T-helper 2 cell treated with Interferon-gamma antibody and Interleukin-4, amounts not matched to agents 100 ng/mL and 5 ng/mL, for 36 hours (primary cell): ENCODE data around the gene ADPRS. TPM values are rescaled to one million over a fixed set of nuclear protein-coding genes. Genes with fewer than 3 reads are reported as not detected.

Experiments
- intact Hi-C: fragments of 100-400 bp; cut with micrococcal nuclease; formaldehyde crosslinking; loops from one replicate; pipeline ENCODE4 v1.15.1; 2023
- total RNA-seq: library from RNA; stranded (reverse); gene quantifications from 2 replicates; pipeline ENCODE4 v1.2.3, GENCODE V29; 2022

ADPRS gene
- total RNA-seq, 1 donor from 2014 or later, result 22.5 TPM

- intact Hi-C loops, result no loop called here
Measured at GRCh38 chr1:36107394-36107793, 18.7 kb downstream of the ADPRS start.

DNA sequence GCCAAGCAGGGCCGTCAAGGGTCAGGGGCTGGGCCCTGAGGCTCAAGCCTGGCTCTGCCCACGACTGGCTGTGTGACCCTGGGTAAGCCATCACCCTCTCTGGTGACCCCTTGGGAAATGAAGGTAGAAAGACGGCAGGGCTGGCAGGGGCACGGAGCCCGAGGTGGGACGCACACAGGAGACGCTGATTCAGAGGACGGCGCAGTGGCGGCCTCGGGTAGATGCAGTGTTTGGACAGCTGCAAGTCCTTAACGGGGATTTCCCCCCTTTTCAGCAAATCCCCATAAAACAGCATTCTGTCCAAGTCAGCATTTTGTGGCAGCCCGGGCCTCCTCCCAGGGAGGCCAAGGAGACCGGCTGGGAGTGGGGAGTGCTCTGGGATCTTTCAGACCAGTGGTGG is 19.6 kb downstream of the ADPRS start:
- intact Hi-C loops, result no loop called here

DNA sequence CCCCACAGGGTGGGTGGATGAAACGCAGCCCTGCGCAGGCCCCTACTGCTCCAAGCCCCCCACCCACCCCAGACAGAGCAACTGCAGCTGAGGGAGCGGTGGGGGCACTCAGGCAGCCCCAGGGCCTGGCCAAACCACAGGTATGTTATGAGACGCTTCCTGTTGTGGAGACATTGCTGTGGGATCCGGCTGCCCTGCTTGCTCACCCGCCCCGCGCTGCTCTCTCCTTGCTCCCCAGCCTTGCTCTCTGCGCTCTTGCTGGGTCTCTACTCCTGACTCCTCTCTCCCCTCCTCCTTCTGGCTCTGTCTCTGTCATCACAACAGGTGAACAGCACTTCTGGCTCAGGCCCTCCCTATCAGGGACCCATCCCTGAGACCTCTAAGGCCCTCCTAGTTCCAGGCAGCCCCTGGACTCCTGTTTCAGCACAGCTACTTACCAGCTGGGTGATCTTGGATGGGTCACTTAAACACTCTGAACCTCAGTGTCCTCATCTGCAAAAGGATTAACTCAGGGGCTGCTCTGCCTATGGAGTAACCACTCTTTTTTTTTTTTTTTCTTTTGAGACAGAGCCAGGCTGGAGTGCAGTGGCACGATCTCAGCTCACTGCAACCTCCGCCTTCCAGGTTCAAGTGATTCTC is 20.5 kb downstream of the ADPRS start:
- intact Hi-C loops, result no loop called here

DNA sequence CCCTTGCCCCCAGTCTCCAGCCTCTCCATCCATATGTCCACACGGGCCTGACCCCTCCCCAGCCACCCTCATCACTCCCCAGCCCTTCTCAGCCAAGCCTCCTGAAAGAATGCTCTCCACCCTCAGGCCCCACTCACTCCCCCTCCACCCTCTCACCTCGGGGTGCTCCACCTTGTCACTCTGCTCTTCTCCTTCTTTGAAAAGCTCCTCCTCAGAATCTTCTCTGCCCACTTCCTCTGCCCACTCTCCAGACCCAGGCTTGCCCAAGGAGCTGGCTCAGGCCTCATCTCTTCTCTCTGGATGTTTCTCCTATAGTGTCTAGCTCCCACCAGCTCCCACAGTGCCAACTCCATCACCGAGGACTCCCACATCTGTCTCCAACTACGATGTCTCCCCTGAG is 22.5 kb downstream of the ADPRS start:
- intact Hi-C loops, result no loop called here

GRCh38 chr1:36112823-36113222 is 24.1 kb downstream of the ADPRS start:
- intact Hi-C loops, result no loop called here

GRCh38 chr1:36114371-36114770 is 25.7 kb downstream of the ADPRS start:
- intact Hi-C loops, result no loop called here

DNA sequence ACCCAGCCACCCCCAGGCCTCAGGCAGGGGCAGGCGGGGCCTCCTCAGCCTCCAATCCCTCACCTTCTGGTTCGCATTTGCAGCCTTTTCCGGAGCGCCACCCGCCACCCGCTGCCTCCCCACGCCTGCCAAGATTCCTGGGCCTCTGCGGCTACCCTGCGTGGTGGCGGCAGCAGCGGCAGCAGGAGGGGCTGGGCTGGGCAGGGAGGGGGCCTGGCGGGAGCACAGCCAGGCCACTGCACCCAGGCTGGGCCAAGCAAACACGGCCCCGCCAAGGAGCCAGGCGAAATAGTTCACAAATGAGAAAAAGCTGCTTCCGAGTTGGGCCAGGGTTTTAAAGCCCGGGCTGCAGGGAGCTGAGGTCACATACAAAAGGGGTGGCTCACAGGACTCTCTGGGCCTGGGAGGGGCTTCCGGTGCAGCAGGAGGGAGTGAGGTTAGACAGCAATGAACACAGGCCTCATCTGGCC is 26.5 kb downstream of the ADPRS start:
- intact Hi-C loops, result no loop called here

DNA sequence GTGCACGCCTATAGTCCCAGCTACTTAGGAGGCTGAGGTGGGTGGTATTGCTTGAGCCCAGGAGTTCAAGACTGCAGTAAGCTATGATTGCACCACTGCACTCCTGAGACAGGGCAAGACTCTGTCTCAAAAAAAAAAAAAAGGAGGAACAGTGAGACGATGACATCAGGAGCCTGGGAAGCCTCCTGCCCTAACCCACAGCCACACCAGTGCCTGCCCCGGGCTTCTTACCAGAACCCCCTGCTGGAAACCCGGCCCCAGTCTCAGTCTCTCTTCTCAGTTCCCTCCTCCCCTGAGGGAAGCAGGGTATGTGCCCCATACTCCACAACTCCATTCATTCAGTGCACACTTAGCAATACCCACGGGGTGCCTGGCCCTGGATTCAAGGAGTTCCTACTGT is 27.2 kb downstream of the ADPRS start:
- intact Hi-C loops, result no loop called here

DNA sequence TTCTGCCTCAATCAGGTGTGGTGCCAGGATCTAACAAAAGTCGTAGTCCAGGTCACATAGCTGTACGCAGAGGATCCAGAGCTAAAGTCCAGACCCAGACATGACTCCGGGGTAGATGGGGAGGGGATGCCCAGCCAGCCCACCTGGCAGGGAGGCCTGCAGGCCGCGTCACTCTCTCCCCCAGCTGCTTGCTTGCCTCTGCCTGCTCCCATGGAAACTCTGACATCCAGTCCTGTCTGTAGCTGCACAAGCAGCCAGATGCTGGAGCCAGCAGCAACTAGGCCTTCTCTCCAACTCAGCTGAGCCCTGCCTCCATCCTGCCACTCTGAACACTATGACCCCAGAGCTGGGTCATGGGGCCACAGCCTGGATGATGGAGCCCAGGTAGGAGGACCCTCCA is 28.2 kb downstream of the ADPRS start:
- intact Hi-C loops, result no loop called here

DNA sequence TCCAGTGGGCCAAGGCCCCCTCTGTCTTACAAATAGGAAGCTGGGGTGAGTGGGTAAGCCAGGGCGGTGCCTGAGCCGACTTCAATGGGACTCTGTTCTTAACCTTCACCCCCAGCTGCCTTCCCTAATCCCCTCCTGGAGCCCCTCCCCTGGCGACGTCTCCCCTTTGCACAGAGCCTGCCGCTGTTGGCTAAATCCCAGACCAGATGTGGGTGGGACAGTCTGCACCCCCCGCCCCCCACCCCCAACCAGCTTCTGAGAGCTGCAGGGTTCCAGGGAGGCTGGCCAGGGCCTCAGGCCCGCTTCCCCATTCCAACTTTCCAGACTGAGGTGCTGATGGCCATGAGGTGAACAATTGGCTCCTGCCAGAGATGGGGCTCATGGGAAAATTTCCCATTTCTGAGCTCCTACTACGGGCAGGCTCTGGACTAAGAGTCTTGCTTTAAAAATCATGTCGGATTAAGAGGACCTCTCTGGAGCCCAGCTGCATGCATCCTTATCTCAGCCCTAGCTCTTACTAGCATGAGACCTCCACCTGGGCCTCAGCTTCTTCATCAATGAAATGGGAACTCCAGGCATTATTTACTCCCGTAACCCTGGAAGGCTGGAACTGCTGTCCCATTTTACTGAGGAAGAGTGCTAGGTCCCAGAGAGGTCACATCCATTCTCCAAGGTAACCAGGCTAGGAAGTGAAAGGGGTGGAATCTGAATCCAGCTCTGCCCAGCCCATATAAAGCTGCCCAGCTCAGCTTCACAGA is 29.9 kb downstream of the ADPRS start:
- intact Hi-C loops, result no loop called here

DNA sequence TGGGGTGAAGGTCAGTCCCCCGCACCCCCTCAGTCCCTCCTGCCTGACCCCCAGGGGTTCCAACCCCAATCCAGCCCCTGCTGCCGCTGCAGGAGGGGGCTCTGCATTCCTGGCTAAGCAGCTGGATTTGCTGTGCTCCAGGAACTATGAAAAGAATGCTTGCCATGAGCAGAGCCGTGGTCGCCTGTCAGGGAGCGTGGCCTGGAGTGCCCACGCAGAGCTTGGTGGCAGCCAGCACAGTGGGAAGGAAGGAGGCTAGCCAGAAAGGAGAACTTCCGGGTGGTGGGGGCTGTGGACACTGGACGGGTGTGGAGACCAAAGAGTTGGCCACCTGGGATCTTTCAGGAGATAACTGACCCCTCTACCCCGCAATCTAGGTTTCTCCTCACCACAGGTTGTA is 30.8 kb downstream of the ADPRS start:
- intact Hi-C loops, result no loop called here

DNA sequence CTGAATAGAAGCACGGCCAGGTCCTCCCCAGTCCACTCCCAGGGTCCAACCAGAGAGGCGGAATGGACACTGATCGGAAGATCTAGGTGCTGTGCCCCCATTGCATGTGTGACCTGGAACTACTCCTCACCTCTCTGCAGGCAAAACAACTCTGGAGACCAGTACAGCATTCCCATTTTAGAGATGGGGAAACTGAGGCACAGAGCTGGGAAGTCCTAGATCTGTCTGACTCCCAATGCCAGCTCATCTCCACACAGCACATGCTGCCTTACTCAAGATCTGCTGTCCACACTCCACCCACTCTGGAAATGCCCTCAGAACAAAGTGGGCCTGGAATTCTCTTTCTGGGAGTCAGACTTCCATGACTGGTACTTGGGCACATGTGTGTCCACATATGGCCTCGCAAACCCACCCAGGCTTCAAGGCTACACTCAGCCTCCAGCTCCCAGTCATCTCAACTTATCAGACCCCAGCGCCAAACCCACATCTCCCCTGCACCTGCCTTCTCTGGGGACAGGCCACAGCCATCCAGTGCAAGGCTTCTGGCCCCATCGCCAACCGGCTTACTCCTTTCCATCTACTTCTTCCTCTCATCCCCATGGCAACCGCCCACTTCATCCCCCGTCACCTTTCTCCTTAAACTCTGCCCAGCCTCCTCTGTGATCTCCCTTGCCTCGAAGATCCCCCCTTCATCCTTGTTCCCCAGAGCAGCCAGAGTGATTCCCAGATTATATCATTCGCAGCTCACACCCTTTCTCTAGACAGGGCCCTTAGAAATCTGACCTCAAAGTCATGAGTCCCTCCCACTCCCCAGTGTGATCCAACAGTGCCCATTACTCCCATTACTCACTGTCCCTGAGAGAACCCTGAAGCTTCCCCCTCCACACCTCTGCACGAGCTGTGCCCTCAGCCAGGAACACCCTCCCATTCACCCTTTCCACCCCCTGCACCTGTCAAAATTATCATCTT is 33.7 kb downstream of the ADPRS start:
- intact Hi-C loops, result no loop called here

- intact Hi-C loops, result no loop called here
Measured at GRCh38 chr1:36123356-36123755, 34.7 kb downstream of the ADPRS start.

- intact Hi-C loops, result no loop called here
Measured at GRCh38 chr1:36124404-36125128, 35.9 kb downstream of the ADPRS start.

- intact Hi-C loops, result no loop called here
Measured at GRCh38 chr1:36125129-36125991, 36.7 kb downstream of the ADPRS start, which contains the start of gene COL8A2. Gene COL8A2, minus strand, starts transcription at chr1:36125222. Its CDS starts 24,980 bp downstream, at chr1:36100242.

GRCh38 chr1:36126005-36126716 is 37.5 kb downstream of the ADPRS start:
- intact Hi-C loops, result no loop called here

DNA sequence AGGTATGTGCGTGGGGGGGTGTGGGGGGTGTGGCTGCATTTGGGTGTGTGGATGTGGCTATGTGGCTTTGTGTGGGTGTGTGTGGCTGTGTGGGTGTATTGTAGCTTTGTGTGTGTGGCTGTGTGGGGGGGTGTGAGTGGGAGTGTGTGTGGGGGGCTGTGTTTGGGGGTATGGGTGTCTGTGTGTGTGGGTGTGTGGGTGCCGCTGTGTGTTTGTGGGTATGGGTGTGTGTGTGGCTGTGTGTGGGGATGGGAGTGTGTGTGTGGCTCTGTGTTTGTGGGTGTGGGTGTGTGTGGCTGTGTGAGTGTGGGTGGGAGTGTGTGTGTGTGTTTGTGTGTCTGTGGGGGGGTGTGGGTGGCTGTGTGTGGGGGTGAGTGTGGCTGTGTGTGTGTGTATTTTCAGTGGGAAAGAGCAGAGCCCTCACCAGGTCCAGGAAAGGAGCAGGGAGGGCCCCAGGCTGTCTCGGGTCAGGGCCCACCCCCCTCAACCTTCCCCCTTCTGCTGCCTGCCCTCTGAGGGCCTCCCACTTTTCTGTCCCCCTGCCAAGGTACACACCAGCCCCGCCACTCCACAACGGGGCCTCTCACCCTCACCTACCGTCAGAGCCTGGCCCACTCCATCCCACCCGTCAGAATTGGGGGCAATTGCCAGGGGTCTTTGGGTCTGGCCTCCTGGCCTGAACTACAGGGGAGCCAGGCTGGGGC is 38.3 kb downstream of the ADPRS start:
- intact Hi-C loops, result no loop called here

- intact Hi-C loops, result no loop called here
Measured at GRCh38 chr1:36128126-36128904, 39.6 kb downstream of the ADPRS start.
